GM21723 (cell line): ENCODE results near the gene OR6K6.

Source experiments
- ATAC-seq: cut with Tn5 transposase; IDR thresholded peaks from one replicate; pipeline ENCODE4 v1.9.1; 2021; ENCODE audit warnings: mild to moderate bottlenecking, moderate library complexity; ENCODE audit not compliant: unreplicated experiment

OR6K6 gene

DNA sequence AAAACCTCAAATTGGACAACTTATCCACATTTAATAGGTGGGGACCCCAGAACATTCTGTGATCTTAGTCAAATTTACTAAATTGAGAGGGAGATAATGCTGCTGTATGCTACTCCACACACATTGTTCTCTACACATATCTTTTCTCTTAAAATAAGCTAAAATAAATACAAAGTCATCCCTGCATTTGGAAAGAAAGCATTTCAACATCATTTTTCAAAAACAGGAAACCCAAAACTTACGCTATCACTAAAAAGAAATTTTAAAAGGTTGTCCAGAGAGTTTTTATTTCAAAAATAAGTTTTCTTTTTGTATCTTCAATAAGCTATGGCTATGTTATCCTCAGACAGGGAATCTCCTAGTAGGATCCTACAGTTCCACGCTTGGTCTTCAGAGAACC is 46.0 kb downstream of the OR6K6 start:
- ATAC-seq: no peak

GRCh38 chr1:158801396-158801795 is 46.9 kb downstream of the OR6K6 start:
- ATAC-seq: no peak

DNA sequence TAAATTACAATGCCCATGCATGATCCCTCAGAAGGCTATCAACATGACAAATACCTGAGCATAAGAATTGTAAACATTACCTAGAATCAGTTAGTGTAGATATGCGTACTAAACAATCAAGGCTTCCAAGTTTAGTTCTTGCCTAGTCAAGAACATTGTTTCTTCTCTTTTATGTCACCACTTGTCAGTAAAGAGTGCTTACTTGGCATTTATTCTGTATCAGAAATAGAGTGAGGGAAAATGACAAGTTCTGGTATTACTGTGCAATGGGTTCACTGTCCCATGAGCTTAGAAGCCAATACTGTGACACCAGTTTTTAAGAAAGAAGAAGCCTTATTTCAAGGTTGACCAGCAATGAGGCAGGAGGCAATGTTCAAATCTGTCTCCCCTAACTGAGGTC is 49.2 kb downstream of the OR6K6 start:
- ATAC-seq: no peak
